ENCODE results near the gene ITGB8.

Gene ITGB8

GRCh38 chr7:20307901-20308300 lies 22.8 kb upstream of the ITGB8 start:
- DNase-seq (ENCODE audit: low spot score), result no peak

GRCh38 chr7:20310301-20310700 lies 20.4 kb upstream of the ITGB8 start:
- DNase-seq (ENCODE audit: low spot score), result no peak

GRCh38 chr7:20310963-20311742 lies 19.5 kb upstream of the ITGB8 start:
- DNase-seq (ENCODE audit: low spot score), result peak; percentile 20

GRCh38 chr7:20311743-20312042 lies 19.0 kb upstream of the ITGB8 start:
- no peak for DNase-seq (ENCODE audit: low spot score)

GRCh38 chr7:20312562-20312961 lies 18.1 kb upstream of the ITGB8 start:
- DNase-seq (ENCODE audit: low spot score), result no peak

- no peak for DNase-seq (ENCODE audit: low spot score)
These were observed 17.1 kb upstream of the ITGB8 start for GRCh38 chr7:20313626-20314025.

- DNase-seq (ENCODE audit: low spot score), result no peak
These were observed 16.5 kb upstream of the ITGB8 start for GRCh38 chr7:20314198-20314597.

- no peak for DNase-seq (ENCODE audit: low spot score)
These were observed 14.0 kb upstream of the ITGB8 start for GRCh38 chr7:20316706-20317105.

GRCh38 chr7:20317413-20317812 lies 13.3 kb upstream of the ITGB8 start:
- no peak for DNase-seq (ENCODE audit: low spot score)

- no peak for DNase-seq (ENCODE audit: low spot score)
These were observed 11.8 kb upstream of the ITGB8 start for GRCh38 chr7:20318933-20319332.

- peak; percentile 7 for DNase-seq (ENCODE audit: low spot score)
These were observed 10.4 kb upstream of the ITGB8 start for GRCh38 chr7:20320322-20320721.

GRCh38 chr7:20320786-20321185 lies 9.9 kb upstream of the ITGB8 start:
- DNase-seq (ENCODE audit: low spot score), result no peak

GRCh38 chr7:20323595-20323994 lies 7.1 kb upstream of the ITGB8 start:
- no peak for DNase-seq (ENCODE audit: low spot score)

- no peak for DNase-seq (ENCODE audit: low spot score)
These were observed 4.4 kb upstream of the ITGB8 start for GRCh38 chr7:20326342-20326741.

GRCh38 chr7:20327055-20327454 lies 3.6 kb upstream of the ITGB8 start:
- peak; percentile 15 for DNase-seq (ENCODE audit: low spot score)

- DNase-seq (ENCODE audit: low spot score), result no peak
These were observed 2.7 kb upstream of the ITGB8 start for GRCh38 chr7:20328027-20328426.

GRCh38 chr7:20328692-20329091 lies 2.0 kb upstream of the ITGB8 start:
- DNase-seq (ENCODE audit: low spot score), result no peak

- peak; percentile 70 for DNase-seq (ENCODE audit: low spot score)
These were observed 1.1 kb upstream of the ITGB8 start for GRCh38 chr7:20329389-20330238.

- peak; percentile 39 for DNase-seq (ENCODE audit: low spot score)
These were observed 519 bp downstream of the ITGB8 start for GRCh38 chr7:20330928-20331909.

- no peak for DNase-seq (ENCODE audit: low spot score)
These were observed 1.5 kb downstream of the ITGB8 start for GRCh38 chr7:20331910-20332813.

GRCh38 chr7:20338285-20338684 lies 7.6 kb downstream of the ITGB8 start:
- DNase-seq (ENCODE audit: low spot score), result no peak

All from AG08395 (cell line).